Peyer's patch (tissue), 4 donors: ENCODE measurements around the gene KLF4.

Experiments used
- POLR2A ChIP-seq, 2 donors: fragments of 450-650 bp; IDR thresholded peaks; one replicate each; pipeline ENCODE4 v1.5.1; 2017; ENCODE audit warnings: antibody characterized with exemption in 2 of 2, mild to moderate bottlenecking in 2 of 2, moderate library complexity in 2 of 2
- TF ChIP-seq, protein P1 (sequence below), 6 experiments: fragments of 450-650 bp in 4 of 6; fragments of 200-600 bp in 2 of 6; sonication (generic) in 1 of 6; IDR thresholded peaks; one replicate each; pipeline ENCODE4 v1.5.1; 2017 to 2019; ENCODE audit warnings: antibody characterized with exemption in 6 of 6, mild to moderate bottlenecking in 3 of 6, moderate library complexity in 1 of 6

DNA sequence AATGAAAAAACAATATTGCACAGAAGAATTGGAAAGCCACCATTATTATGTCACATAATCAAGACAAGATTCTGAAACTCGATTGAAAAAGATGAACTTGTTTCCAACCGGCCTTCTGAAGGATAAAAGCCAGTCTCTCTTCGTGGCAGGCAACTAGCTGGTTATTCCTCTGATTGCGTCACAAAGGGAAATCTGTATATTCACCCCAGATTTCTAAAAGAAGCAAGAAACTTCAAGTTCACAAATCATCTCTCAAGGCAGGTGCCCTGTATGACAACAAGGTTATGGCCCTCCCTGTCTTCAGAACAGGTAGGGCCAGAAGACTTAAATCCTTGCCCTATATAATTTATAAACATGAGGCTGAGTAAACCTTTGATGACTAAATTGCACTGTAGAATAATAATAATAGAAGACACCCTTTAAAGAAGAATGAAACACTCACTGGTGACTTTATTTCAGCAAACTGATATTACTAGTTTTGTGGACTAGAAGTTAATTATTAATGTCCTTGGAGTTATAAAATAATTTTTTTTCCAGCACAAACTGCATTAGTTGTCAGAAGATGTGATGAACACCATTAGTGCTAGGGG lies 2.9 kb upstream of the KLF4 start:
- TF ChIP-seq, protein P1, sequence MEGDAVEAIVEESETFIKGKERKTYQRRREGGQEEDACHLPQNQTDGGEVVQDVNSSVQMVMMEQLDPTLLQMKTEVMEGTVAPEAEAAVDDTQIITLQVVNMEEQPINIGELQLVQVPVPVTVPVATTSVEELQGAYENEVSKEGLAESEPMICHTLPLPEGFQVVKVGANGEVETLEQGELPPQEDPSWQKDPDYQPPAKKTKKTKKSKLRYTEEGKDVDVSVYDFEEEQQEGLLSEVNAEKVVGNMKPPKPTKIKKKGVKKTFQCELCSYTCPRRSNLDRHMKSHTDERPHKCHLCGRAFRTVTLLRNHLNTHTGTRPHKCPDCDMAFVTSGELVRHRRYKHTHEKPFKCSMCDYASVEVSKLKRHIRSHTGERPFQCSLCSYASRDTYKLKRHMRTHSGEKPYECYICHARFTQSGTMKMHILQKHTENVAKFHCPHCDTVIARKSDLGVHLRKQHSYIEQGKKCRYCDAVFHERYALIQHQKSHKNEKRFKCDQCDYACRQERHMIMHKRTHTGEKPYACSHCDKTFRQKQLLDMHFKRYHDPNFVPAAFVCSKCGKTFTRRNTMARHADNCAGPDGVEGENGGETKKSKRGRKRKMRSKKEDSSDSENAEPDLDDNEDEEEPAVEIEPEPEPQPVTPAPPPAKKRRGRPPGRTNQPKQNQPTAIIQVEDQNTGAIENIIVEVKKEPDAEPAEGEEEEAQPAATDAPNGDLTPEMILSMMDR (IDR thresholded peaks at IDR 0.05), result no peak
- no peak for TF ChIP-seq POLR2A (IDR thresholded peaks at IDR 0.05)
